Occipital lobe (tissue), 2 donors: Measurements from ENCODE around the gene IAPP. TPM values are rescaled to one million over a fixed set of nuclear protein-coding genes. Genes with fewer than 3 reads are reported as not detected.
"Not testable (repeated sequence)": the region's sequence is repeated elsewhere in the genome, so short reads cannot be mapped to it uniquely, and the experiment has no call there.

ENCODE experiments used
- DNase-seq: peaks from one replicate; lab custom pipeline; 2025; lab: John Stamatoyannopoulos, UW
- total RNA-seq: library from RNA; depleted of rRNA; stranded (reverse); fragments of >200 nt; gene quantifications from one replicate; pipeline ENCODE4 v1.2.3, GENCODE V29; 2014

The IAPP gene
- total RNA-seq, 1 donor from 2014 or later: not detected

GRCh38 chr12:21379218-21379617 lies 6.5 kb downstream of the IAPP start:
- no peak for DNase-seq

- not testable (repeated sequence) for DNase-seq
Measured at GRCh38 chr12:21381320-21381719, 8.6 kb downstream of the IAPP start.

- DNase-seq: no peak
Measured at GRCh38 chr12:21384261-21384660, 11.6 kb downstream of the IAPP start.

GRCh38 chr12:21387174-21387573 lies 14.5 kb downstream of the IAPP start:
- no peak for DNase-seq

- no peak for DNase-seq
Measured at GRCh38 chr12:21392384-21392783, 19.7 kb downstream of the IAPP start.

GRCh38 chr12:21394828-21395626 lies 22.3 kb downstream of the IAPP start:
- not testable (repeated sequence) for DNase-seq

- no peak for DNase-seq
Measured at GRCh38 chr12:21413369-21414277, 40.9 kb downstream of the IAPP start.

GRCh38 chr12:21416511-21417121 lies 43.9 kb downstream of the IAPP start:
- no peak for DNase-seq

GRCh38 chr12:21418398-21418797 lies 45.7 kb downstream of the IAPP start:
- not testable (repeated sequence) for DNase-seq

GRCh38 chr12:21419009-21419699 lies 46.5 kb downstream of the IAPP start:
- DNase-seq: not testable (repeated sequence)

GRCh38 chr12:21428241-21428640 lies 55.5 kb downstream of the IAPP start:
- DNase-seq: no peak

Other genes with a start within 250 kb of the IAPP start
- gene SLCO1B1, start 241.7 kb upstream of the IAPP start, total RNA-seq: 0.16 TPM
- 8.3 TPM for gene SLCO1A2, start 38.0 kb upstream of the IAPP start, total RNA-seq
- gene PYROXD1, start 64.8 kb downstream of the IAPP start, total RNA-seq: 21.1 TPM
- gene RECQL, start 128.7 kb downstream of the IAPP start, total RNA-seq: 43.2 TPM
- gene GOLT1B, start 128.9 kb downstream of the IAPP start, total RNA-seq: 48.7 TPM
- 0.16 TPM for gene SPX, start 153.4 kb downstream of the IAPP start, total RNA-seq
- gene GYS2, start 231.9 kb downstream of the IAPP start, total RNA-seq: not detected